ENCODE results near the gene PLCD3.

The PLCD3 gene

GRCh38 chr17:45161288-45162024 lies 29.1 kb upstream of the PLCD3 start, which contains the start of gene HEXIM2:
TSS of gene HEXIM2 (plus strand) at chr17:45161875. CDS start at chr17:45162794, 919 bp downstream.
- Mint-ChIP-seq H3K27me3 (ENCODE audit: low read depth) (no peaks in the 10 kb centered on the region), H3K4me1 (ENCODE audit: low read depth) (peaks cover 29% of the 10 kb centered on the region), H3K9me3 (no peaks in the 10 kb centered on the region), H3K27ac (peak within 1 kb of the TSS; percentile 97), H3K4me3 (peak within 1 kb of the TSS; percentile 98), H3K36me3 (ENCODE audit: low read depth) (peaks cover 23% of the 10 kb centered on the region)
- peak; percentile 99 for DNase-seq (ENCODE audit: low spot score)

- peak; percentile 59 for DNase-seq (ENCODE audit: low spot score)
- Mint-ChIP-seq H3K27ac (peak overlapping the region; percentile 97), H3K4me1 (ENCODE audit: low read depth) (peaks cover 29% of the 10 kb centered on the region), H3K36me3 (ENCODE audit: low read depth) (peaks cover 26% of the 10 kb centered on the region), H3K9me3 (no peaks in the 10 kb centered on the region), H3K27me3 (ENCODE audit: low read depth) (no peaks in the 10 kb centered on the region), H3K4me3 (peak overlapping the region; percentile 98)
Observed at GRCh38 chr17:45160447-45161287, 28.4 kb upstream of the PLCD3 start.

GRCh38 chr17:45156242-45156641 lies 23.9 kb upstream of the PLCD3 start:
- Mint-ChIP-seq H3K4me1 (ENCODE audit: low read depth) (peaks cover 21% of the 10 kb centered on the region), H3K27ac (no peak overlapping the region), H3K4me3 (no peak overlapping the region), H3K9me3 (no peaks in the 10 kb centered on the region), H3K36me3 (ENCODE audit: low read depth) (peaks cover 25% of the 10 kb centered on the region), H3K27me3 (ENCODE audit: low read depth) (no peaks in the 10 kb centered on the region)
- DNase-seq (ENCODE audit: low spot score), result no peak

GRCh38 chr17:45155483-45155882 lies 23.2 kb upstream of the PLCD3 start:
- no peaks in the 10 kb centered on the region for H3K9me3 Mint-ChIP-seq
- H3K4me1 Mint-ChIP-seq (ENCODE audit: low read depth), result peaks cover 26% of the 10 kb centered on the region
- no peak for DNase-seq (ENCODE audit: low spot score)
- no peaks in the 10 kb centered on the region for H3K27me3 Mint-ChIP-seq (ENCODE audit: low read depth)
- peaks cover 28% of the 10 kb centered on the region for H3K36me3 Mint-ChIP-seq (ENCODE audit: low read depth)
- no peak overlapping the region for H3K4me3 Mint-ChIP-seq
- H3K27ac Mint-ChIP-seq, result no peak overlapping the region

GRCh38 chr17:45155029-45155428 lies 22.7 kb upstream of the PLCD3 start:
- Mint-ChIP-seq H3K4me3 (no peak overlapping the region), H3K27ac (no peak overlapping the region), H3K4me1 (ENCODE audit: low read depth) (peaks cover 25% of the 10 kb centered on the region), H3K27me3 (ENCODE audit: low read depth) (no peaks in the 10 kb centered on the region), H3K9me3 (no peaks in the 10 kb centered on the region), H3K36me3 (ENCODE audit: low read depth) (peaks cover 28% of the 10 kb centered on the region)
- DNase-seq (ENCODE audit: low spot score), result no peak

GRCh38 chr17:45150911-45151809 lies 18.8 kb upstream of the PLCD3 start:
- peaks cover 3% of the 10 kb centered on the region for H3K27me3 Mint-ChIP-seq (ENCODE audit: low read depth)
- no peaks in the 10 kb centered on the region for H3K9me3 Mint-ChIP-seq
- H3K27ac Mint-ChIP-seq, result peak overlapping the region; percentile 83
- no peak for DNase-seq (ENCODE audit: low spot score)
- H3K36me3 Mint-ChIP-seq (ENCODE audit: low read depth), result peaks cover 23% of the 10 kb centered on the region
- peaks cover 16% of the 10 kb centered on the region for H3K4me1 Mint-ChIP-seq (ENCODE audit: low read depth)
- H3K4me3 Mint-ChIP-seq, result peak overlapping the region; percentile 99

- Mint-ChIP-seq H3K4me3 (peak overlapping the region; percentile 99), H3K27me3 (ENCODE audit: low read depth) (peaks cover 3% of the 10 kb centered on the region), H3K27ac (peak overlapping the region; percentile 100), H3K36me3 (ENCODE audit: low read depth) (peaks cover 23% of the 10 kb centered on the region), H3K4me1 (ENCODE audit: low read depth) (peaks cover 18% of the 10 kb centered on the region), H3K9me3 (no peaks in the 10 kb centered on the region)
- DNase-seq (ENCODE audit: low spot score), result peak; percentile 50
Observed at GRCh38 chr17:45149669-45150664, 17.7 kb upstream of the PLCD3 start.

GRCh38 chr17:45149037-45149668 lies 16.8 kb upstream of the PLCD3 start:
- Mint-ChIP-seq H3K27ac (peak overlapping the region; percentile 100), H3K4me3 (peak overlapping the region; percentile 99), H3K27me3 (ENCODE audit: low read depth) (peaks cover 3% of the 10 kb centered on the region), H3K9me3 (no peaks in the 10 kb centered on the region), H3K4me1 (ENCODE audit: low read depth) (peaks cover 18% of the 10 kb centered on the region), H3K36me3 (ENCODE audit: low read depth) (peaks cover 23% of the 10 kb centered on the region)
- peak; percentile 78 for DNase-seq (ENCODE audit: low spot score)

GRCh38 chr17:45148183-45149036 lies 16.1 kb upstream of the PLCD3 start, which contains the start of gene HEXIM1:
TSS of gene HEXIM1 (plus strand) at chr17:45148475. CDS start at chr17:45149191, 716 bp downstream.
- Mint-ChIP-seq H3K4me1 (ENCODE audit: low read depth) (peaks cover 18% of the 10 kb centered on the region), H3K9me3 (no peaks in the 10 kb centered on the region), H3K4me3 (peak within 1 kb of the TSS; percentile 99), H3K27ac (peak within 1 kb of the TSS; percentile 100), H3K36me3 (ENCODE audit: low read depth) (peaks cover 23% of the 10 kb centered on the region), H3K27me3 (ENCODE audit: low read depth) (peaks cover 3% of the 10 kb centered on the region)
- DNase-seq (ENCODE audit: low spot score), result peak; percentile 99

GRCh38 chr17:45147581-45148182 lies 15.4 kb upstream of the PLCD3 start:
- H3K4me3 Mint-ChIP-seq, result peak overlapping the region; percentile 99
- DNase-seq (ENCODE audit: low spot score), result peak; percentile 82
- peak overlapping the region; percentile 100 for H3K27ac Mint-ChIP-seq
- H3K9me3 Mint-ChIP-seq, result no peaks in the 10 kb centered on the region
- H3K27me3 Mint-ChIP-seq (ENCODE audit: low read depth), result peaks cover 3% of the 10 kb centered on the region
- H3K4me1 Mint-ChIP-seq (ENCODE audit: low read depth), result peaks cover 21% of the 10 kb centered on the region
- peaks cover 23% of the 10 kb centered on the region for H3K36me3 Mint-ChIP-seq (ENCODE audit: low read depth)

- Mint-ChIP-seq H3K9me3 (no peaks in the 10 kb centered on the region), H3K36me3 (ENCODE audit: low read depth) (peaks cover 23% of the 10 kb centered on the region), H3K27ac (peak overlapping the region; percentile 100), H3K4me1 (ENCODE audit: low read depth) (peaks cover 21% of the 10 kb centered on the region), H3K4me3 (peak overlapping the region; percentile 99), H3K27me3 (ENCODE audit: low read depth) (peaks cover 3% of the 10 kb centered on the region)
- DNase-seq (ENCODE audit: low spot score), result no peak
Observed at GRCh38 chr17:45146890-45147580, 14.7 kb upstream of the PLCD3 start.

Data from T-helper 2 cell treated with Interferon-gamma antibody and Interleukin-4, amounts not matched to agents 5 μg/mL and 100 μg/mL, for 36 hours (primary cell).